ENCODE measurements around the gene PRPH. TPM values are rescaled to one million over a fixed set of nuclear protein-coding genes. Genes with fewer than 3 reads are reported as not detected.

PRPH gene
- total and polyA plus RNA-seq, 9 of the 15 experiments (the other 6 are each of a cell fraction or from before 2014, with no cell fraction given) = 0.27 to 1.9 (median 1.3) TPM; not detected in 1

- TF ChIP-seq UBTF (IDR thresholded peaks at IDR 0.05; ENCODE audit: borderline replicate concordance in 1 of 2, low read depth in 2 of 2, low read length in 2 of 2) = 0 out of 4 replicates have a peak, but pooled peaks of 1 of the 2 experiments have one; percentile 20
- no peak for TF ChIP-seq ZKSCAN3 (CRISPR knock-in tag; IDR thresholded peaks at IDR 0.05)
- no peak for TF ChIP-seq HDGF (IDR thresholded peaks at IDR 0.05)
- no peak for TF ChIP-seq POLR3G (IDR thresholded peaks at IDR 0.05; ENCODE audit: extremely low read depth, insufficient read length, insufficient replicate concordance)
- TF ChIP-seq, protein P1, sequence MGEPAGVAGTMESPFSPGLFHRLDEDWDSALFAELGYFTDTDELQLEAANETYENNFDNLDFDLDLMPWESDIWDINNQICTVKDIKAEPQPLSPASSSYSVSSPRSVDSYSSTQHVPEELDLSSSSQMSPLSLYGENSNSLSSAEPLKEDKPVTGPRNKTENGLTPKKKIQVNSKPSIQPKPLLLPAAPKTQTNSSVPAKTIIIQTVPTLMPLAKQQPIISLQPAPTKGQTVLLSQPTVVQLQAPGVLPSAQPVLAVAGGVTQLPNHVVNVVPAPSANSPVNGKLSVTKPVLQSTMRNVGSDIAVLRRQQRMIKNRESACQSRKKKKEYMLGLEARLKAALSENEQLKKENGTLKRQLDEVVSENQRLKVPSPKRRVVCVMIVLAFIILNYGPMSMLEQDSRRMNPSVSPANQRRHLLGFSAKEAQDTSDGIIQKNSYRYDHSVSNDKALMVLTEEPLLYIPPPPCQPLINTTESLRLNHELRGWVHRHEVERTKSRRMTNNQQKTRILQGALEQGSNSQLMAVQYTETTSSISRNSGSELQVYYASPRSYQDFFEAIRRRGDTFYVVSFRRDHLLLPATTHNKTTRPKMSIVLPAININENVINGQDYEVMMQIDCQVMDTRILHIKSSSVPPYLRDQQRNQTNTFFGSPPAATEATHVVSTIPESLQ (CRISPR knock-in tag; IDR thresholded peaks at IDR 0.05) = no peak
- no peak for TF ChIP-seq NCOA4 (IDR thresholded peaks at IDR 0.05; ENCODE audit: partially characterized antibody)
- TF ChIP-seq MTA3 (IDR thresholded peaks at IDR 0.05; ENCODE audit: borderline replicate concordance) = 0 out of 2 replicates have a peak, but pooled peaks have one; percentile 14
- no peak for TF ChIP-seq FIP1L1 (IDR thresholded peaks at IDR 0.05; ENCODE audit: low read depth, low read length, poor library complexity, severe bottlenecking)
- no peak for TF ChIP-seq E2F8 (IDR thresholded peaks at IDR 0.05; ENCODE audit: low read depth, partially characterized antibody)
- TF ChIP-seq ZNF644 (tag; IDR thresholded peaks at IDR 0.05; ENCODE audit: low read depth) = no peak
- peak; percentile 21; the same call in 1 of the 2 replicates for TF ChIP-seq CBFA2T3 (IDR thresholded peaks at IDR 0.05)
- TF ChIP-seq SMC3 (conservative IDR thresholded peaks at IDR 0.05; ENCODE audit: insufficient read depth, low read depth, low read length) = no peak
- TF ChIP-seq ZNF121 (CRISPR knock-in tag; conservative IDR thresholded peaks at IDR 0.05) = peak; percentile 41; the same call in 1 of the 2 replicates
- no peak for TF ChIP-seq MAFG (tag; conservative IDR thresholded peaks at IDR 0.05)
- no peak for TF ChIP-seq C11orf30 (IDR thresholded peaks at IDR 0.05; ENCODE audit: low read depth)
- TF ChIP-seq MEF2D (tag; conservative IDR thresholded peaks at IDR 0.05; ENCODE audit: low read depth) = no peak
- TF ChIP-seq, protein P2, sequence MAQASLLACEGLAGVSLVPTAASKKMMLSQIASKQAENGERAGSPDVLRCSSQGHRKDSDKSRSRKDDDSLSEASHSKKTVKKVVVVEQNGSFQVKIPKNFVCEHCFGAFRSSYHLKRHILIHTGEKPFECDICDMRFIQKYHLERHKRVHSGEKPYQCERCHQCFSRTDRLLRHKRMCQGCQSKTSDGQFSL (CRISPR knock-in tag; IDR thresholded peaks at IDR 0.05) = no peak
- TF ChIP-seq, protein P2 (tag; IDR thresholded peaks at IDR 0.05) = no peak
Observed at GRCh38 chr12:49346659-49347310, 51.8 kb downstream of the PRPH start, which contains the start of gene DNAJC22 (continued).

Measured in K562 (cell line).